Measurements from ENCODE around the gene FCGR2B. TPM values are rescaled to one million over a fixed set of nuclear protein-coding genes. Genes with fewer than 3 reads are reported as not detected.
A peak's percentile ranks its signal among the peaks of the same experiment; 100 is the strongest.
"Not testable (repeated sequence)": the region's sequence is repeated elsewhere in the genome, so short reads cannot be mapped to it uniquely, and the experiment has no call there.

FCGR2B gene
- total RNA-seq, 2 experiments from 2014 or later = not detected

- H3K27me3 Mint-ChIP-seq (ENCODE audit: low read depth); DNase-seq; H3K27ac Mint-ChIP-seq; intact Hi-C loops (cut with micrococcal nuclease); H3K36me3 Mint-ChIP-seq (ENCODE audit: low read depth); CTCF ChIA-PET; H3K9me3 Mint-ChIP-seq; H3K4me1 Mint-ChIP-seq (ENCODE audit: low read depth); H3K4me3 Mint-ChIP-seq: not testable (repeated sequence)
Measured at GRCh38 chr1:161661660-161662311, 1.2 kb upstream of the FCGR2B start.

- H3K4me1 Mint-ChIP-seq (ENCODE audit: low read depth); CTCF ChIA-PET; H3K27me3 Mint-ChIP-seq (ENCODE audit: low read depth); intact Hi-C loops (cut with micrococcal nuclease); H3K4me3 Mint-ChIP-seq; H3K9me3 Mint-ChIP-seq; H3K27ac Mint-ChIP-seq; DNase-seq; H3K36me3 Mint-ChIP-seq (ENCODE audit: low read depth): not testable (repeated sequence)
Measured at GRCh38 chr1:161663569-161663968, 626 bp downstream of the FCGR2B start.

GRCh38 chr1:161664689-161665088, 1.7 kb downstream of the FCGR2B start:
- not testable (repeated sequence) for H3K4me1 Mint-ChIP-seq (ENCODE audit: low read depth); H3K9me3 Mint-ChIP-seq

GRCh38 chr1:161671045-161672020, 8.4 kb downstream of the FCGR2B start:
- H3K4me1 Mint-ChIP-seq (ENCODE audit: low read depth); H3K36me3 Mint-ChIP-seq (ENCODE audit: low read depth); H3K4me3 Mint-ChIP-seq; H3K27me3 Mint-ChIP-seq (ENCODE audit: low read depth); intact Hi-C loops (cut with micrococcal nuclease); CTCF ChIA-PET; H3K27ac Mint-ChIP-seq; H3K9me3 Mint-ChIP-seq: not testable (repeated sequence)
- DNase-seq = peak; percentile 15

More at GRCh38 chr1:161664689-161665088, 1.7 kb downstream of the FCGR2B start:
- H3K27me3 Mint-ChIP-seq (ENCODE audit: low read depth); intact Hi-C loops (cut with micrococcal nuclease); H3K4me3 Mint-ChIP-seq; CTCF ChIA-PET; DNase-seq; H3K27ac Mint-ChIP-seq; H3K36me3 Mint-ChIP-seq (ENCODE audit: low read depth): not testable (repeated sequence)

- H3K36me3 Mint-ChIP-seq (ENCODE audit: low read depth); H3K4me3 Mint-ChIP-seq; H3K9me3 Mint-ChIP-seq; intact Hi-C loops (cut with micrococcal nuclease); DNase-seq; CTCF ChIA-PET; H3K27me3 Mint-ChIP-seq (ENCODE audit: low read depth); H3K4me1 Mint-ChIP-seq (ENCODE audit: low read depth); H3K27ac Mint-ChIP-seq: not testable (repeated sequence)
Measured at GRCh38 chr1:161673437-161673836, 10.5 kb downstream of the FCGR2B start.

- H3K9me3 Mint-ChIP-seq; H3K27me3 Mint-ChIP-seq (ENCODE audit: low read depth); H3K4me1 Mint-ChIP-seq (ENCODE audit: low read depth); H3K27ac Mint-ChIP-seq; DNase-seq; intact Hi-C loops (cut with micrococcal nuclease); CTCF ChIA-PET; H3K36me3 Mint-ChIP-seq (ENCODE audit: low read depth); H3K4me3 Mint-ChIP-seq: not testable (repeated sequence)
Measured at GRCh38 chr1:161674447-161674846, 11.5 kb downstream of the FCGR2B start.

- H3K9me3 Mint-ChIP-seq; DNase-seq; intact Hi-C loops (cut with micrococcal nuclease); H3K4me3 Mint-ChIP-seq; CTCF ChIA-PET; H3K27ac Mint-ChIP-seq; H3K36me3 Mint-ChIP-seq (ENCODE audit: low read depth); H3K4me1 Mint-ChIP-seq (ENCODE audit: low read depth); H3K27me3 Mint-ChIP-seq (ENCODE audit: low read depth): not testable (repeated sequence)
Measured at GRCh38 chr1:161674908-161675307, 12.0 kb downstream of the FCGR2B start.

GRCh38 chr1:161676441-161676840, 13.5 kb downstream of the FCGR2B start:
- no peak for DNase-seq
- intact Hi-C loops (cut with micrococcal nuclease) = no loop called here
- Mint-ChIP-seq H3K4me3 (no peak overlapping the region), H3K9me3 (no peaks in the 10 kb centered on the region), H3K27ac (no peak overlapping the region), H3K27me3 (ENCODE audit: low read depth) (no peaks in the 10 kb centered on the region), H3K4me1 (ENCODE audit: low read depth) (peaks cover 2% of the 10 kb centered on the region), H3K36me3 (ENCODE audit: low read depth) (no peaks in the 10 kb centered on the region)
- CTCF ChIA-PET = interaction anchor here (0.8 kb wide), 1 partner anchor 31 kb away, joined by 3 read pairs; no protein-coding TSS in a partner anchor

GRCh38 chr1:161676958-161677689, 14.2 kb downstream of the FCGR2B start:
- intact Hi-C loops (cut with micrococcal nuclease) = no loop called here
- H3K4me1 Mint-ChIP-seq (ENCODE audit: low read depth) = no peaks in the 10 kb centered on the region
- CTCF ChIA-PET = interaction anchor here (0.8 kb wide), 1 partner anchor 30 kb away, joined by 3 read pairs; no protein-coding TSS in a partner anchor
- H3K9me3 Mint-ChIP-seq = no peaks in the 10 kb centered on the region
- no peak overlapping the region for H3K27ac Mint-ChIP-seq
- H3K4me3 Mint-ChIP-seq = no peak overlapping the region
- no peaks in the 10 kb centered on the region for H3K36me3 Mint-ChIP-seq (ENCODE audit: low read depth)
- peaks cover 3% of the 10 kb centered on the region for H3K27me3 Mint-ChIP-seq (ENCODE audit: low read depth)
- DNase-seq = no peak

- Mint-ChIP-seq H3K36me3 (ENCODE audit: low read depth) (no peaks in the 10 kb centered on the region), H3K27ac (no peak overlapping the region), H3K9me3 (no peaks in the 10 kb centered on the region), H3K27me3 (ENCODE audit: low read depth) (peaks cover 3% of the 10 kb centered on the region), H3K4me1 (ENCODE audit: low read depth) (no peaks in the 10 kb centered on the region), H3K4me3 (no peak overlapping the region)
- DNase-seq = no peak
- CTCF ChIA-PET = no interaction called here
- intact Hi-C loops (cut with micrococcal nuclease) = no loop called here
Measured at GRCh38 chr1:161678500-161678899, 15.6 kb downstream of the FCGR2B start.

GRCh38 chr1:161681879-161682278, 18.9 kb downstream of the FCGR2B start:
- no peak for DNase-seq
- Mint-ChIP-seq H3K4me3 (no peak overlapping the region), H3K4me1 (ENCODE audit: low read depth) (no peaks in the 10 kb centered on the region), H3K9me3 (no peaks in the 10 kb centered on the region), H3K27ac (no peak overlapping the region), H3K27me3 (ENCODE audit: low read depth) (peaks cover 3% of the 10 kb centered on the region), H3K36me3 (ENCODE audit: low read depth) (no peaks in the 10 kb centered on the region)
- CTCF ChIA-PET = no interaction called here
- intact Hi-C loops (cut with micrococcal nuclease) = no loop called here

- Mint-ChIP-seq H3K27ac (no peak overlapping the region), H3K4me3 (no peak overlapping the region), H3K9me3 (no peaks in the 10 kb centered on the region), H3K36me3 (ENCODE audit: low read depth) (no peaks in the 10 kb centered on the region), H3K4me1 (ENCODE audit: low read depth) (no peaks in the 10 kb centered on the region), H3K27me3 (ENCODE audit: low read depth) (peaks cover 7% of the 10 kb centered on the region)
- CTCF ChIA-PET = no interaction called here
- no peak for DNase-seq
- intact Hi-C loops (cut with micrococcal nuclease) = no loop called here
Measured at GRCh38 chr1:161688946-161689345, 26.0 kb downstream of the FCGR2B start.
